GM04503 (cell line): ENCODE measurements around the gene FERMT3.

Source experiments
- DNase-seq: peaks from one replicate; pipeline ENCODE4 v3.0.0-alpha.2; 2012; ENCODE audit warnings: low read depth

Gene FERMT3

GRCh38 chr11:64249563-64250414 is 43.3 kb downstream of the FERMT3 start:
- no peak for DNase-seq

- no peak for DNase-seq
These were observed 44.0 kb downstream of the FERMT3 start for GRCh38 chr11:64250415-64251015.

GRCh38 chr11:64251016-64251752 is 44.7 kb downstream of the FERMT3 start, which contains the start of gene PLCB3:
PLCB3 (plus strand) TSS chr11:64251530; CDS start chr11:64251650, 120 bp downstream.
- DNase-seq: no peak

GRCh38 chr11:64251753-64252002 is 45.2 kb downstream of the FERMT3 start:
- no peak for DNase-seq

- DNase-seq: no peak
These were observed 45.7 kb downstream of the FERMT3 start for GRCh38 chr11:64252003-64252872.

GRCh38 chr11:64253043-64253442 is 46.5 kb downstream of the FERMT3 start:
- no peak for DNase-seq

- DNase-seq: no peak
These were observed 47.0 kb downstream of the FERMT3 start for GRCh38 chr11:64253481-64253880.

- DNase-seq: no peak
These were observed 47.8 kb downstream of the FERMT3 start for GRCh38 chr11:64254326-64254725.

GRCh38 chr11:64255135-64256128 is 48.9 kb downstream of the FERMT3 start:
- DNase-seq: no peak

GRCh38 chr11:64256300-64256699 is 49.8 kb downstream of the FERMT3 start:
- no peak for DNase-seq

- DNase-seq: no peak
These were observed 51.8 kb downstream of the FERMT3 start for GRCh38 chr11:64258356-64258755.

- no peak for DNase-seq
These were observed 52.5 kb downstream of the FERMT3 start for GRCh38 chr11:64258946-64259532.

GRCh38 chr11:64259533-64260067 is 53.1 kb downstream of the FERMT3 start:
- no peak for DNase-seq

GRCh38 chr11:64260147-64260708 is 53.7 kb downstream of the FERMT3 start:
- no peak for DNase-seq

- no peak for DNase-seq
These were observed 55.1 kb downstream of the FERMT3 start for GRCh38 chr11:64261556-64262080.

GRCh38 chr11:64262271-64263002 is 55.9 kb downstream of the FERMT3 start:
- DNase-seq: no peak

- DNase-seq: no peak
These were observed 56.8 kb downstream of the FERMT3 start for GRCh38 chr11:64263021-64263946.

GRCh38 chr11:64263947-64264317 is 57.4 kb downstream of the FERMT3 start:
- DNase-seq: no peak
